Placental pericyte (primary cell): ENCODE results near the gene MYADM. TPM values are rescaled to one million over a fixed set of nuclear protein-coding genes. Genes with fewer than 3 reads are reported as not detected.

Source experiments
- total RNA-seq: library from RNA; depleted of rRNA; stranded (reverse); fragments of >200 nt; gene quantifications from 2 replicates; pipeline ENCODE4 v1.2.3, GENCODE V29; 2012

Gene MYADM, protein sequence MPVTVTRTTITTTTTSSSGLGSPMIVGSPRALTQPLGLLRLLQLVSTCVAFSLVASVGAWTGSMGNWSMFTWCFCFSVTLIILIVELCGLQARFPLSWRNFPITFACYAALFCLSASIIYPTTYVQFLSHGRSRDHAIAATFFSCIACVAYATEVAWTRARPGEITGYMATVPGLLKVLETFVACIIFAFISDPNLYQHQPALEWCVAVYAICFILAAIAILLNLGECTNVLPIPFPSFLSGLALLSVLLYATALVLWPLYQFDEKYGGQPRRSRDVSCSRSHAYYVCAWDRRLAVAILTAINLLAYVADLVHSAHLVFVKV
- 36.5 and 94.9 TPM in 2 replicates for total RNA-seq

GRCh38 chr19:53867225-53868090 lies at the start of gene MYADM:
MYADM (plus strand) TSS chr19:53867883; CDS start chr19:53873530, 5,647 bp downstream.

DNA sequence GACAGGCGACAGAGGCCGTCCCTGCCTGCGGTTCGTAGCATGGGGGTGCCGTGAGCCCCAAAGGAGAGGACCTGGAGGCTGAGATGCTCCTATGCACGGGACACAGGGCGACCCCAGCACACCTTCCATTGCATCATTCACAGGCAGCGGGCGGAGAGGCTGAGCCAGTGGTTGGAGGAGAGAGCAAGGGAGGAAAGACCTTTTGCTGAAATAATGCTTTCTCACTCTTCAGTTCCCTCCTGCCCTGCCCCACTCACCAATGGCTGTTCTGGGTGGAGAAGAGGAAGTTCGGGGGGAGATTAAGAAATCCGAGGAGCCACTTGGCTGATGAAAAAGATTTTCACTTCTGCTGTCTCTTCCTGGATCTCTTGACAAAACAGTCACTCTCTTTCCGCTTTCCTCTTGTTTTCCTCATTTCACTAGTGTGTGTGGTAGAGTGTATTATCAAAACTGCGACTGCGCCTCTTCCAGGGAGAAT lies 43.5 kb upstream of the MYADM start, which contains the start of gene NLRP12:
Gene NLRP12 (minus strand): TSS at position 181 of the 478 bp plus-strand sequence. CDS start 140 bp downstream, at position 41.

GRCh38 chr19:53881482-53882390 lies 14.1 kb downstream of the MYADM start, which contains the start of gene PRKCG:
PRKCG (plus strand) TSS chr19:53882197; CDS start chr19:53882495, 298 bp downstream.

GRCh38 chr19:53908935-53909415 lies 41.3 kb downstream of the MYADM start, which contains the start of gene CACNG7:
CACNG7 (plus strand) TSS chr19:53909278; CDS start chr19:53912832, 3,554 bp downstream.

Other genes starting within 250 kb of the MYADM start
- gene DPRX, start 235.9 kb upstream of the MYADM start, total RNA-seq: not detected in 2 replicates
- not detected in 2 replicates for gene NLRP12, start 43.6 kb upstream of the MYADM start, total RNA-seq
- 0.14 TPM in 1 of 2 replicates, not detected in the other for gene PRKCG, start 14.3 kb downstream of the MYADM start, total RNA-seq
- 4.4 and 4.7 TPM in 2 replicates for gene CACNG7, start 41.4 kb downstream of the MYADM start, total RNA-seq
- 0.43 and 0.66 TPM in 2 replicates for gene CACNG8, start 95.1 kb downstream of the MYADM start, total RNA-seq
- 3.7 and 4.0 TPM in 2 replicates for gene CACNG6, start 123.8 kb downstream of the MYADM start, total RNA-seq
- gene VSTM1, start 196.0 kb downstream of the MYADM start, total RNA-seq: not detected in 2 replicates
- gene TARM1, start 213.5 kb downstream of the MYADM start, total RNA-seq: not detected in 2 replicates
- 0.86 and 2.8 TPM in 2 replicates for gene OSCAR, start 232.9 kb downstream of the MYADM start, total RNA-seq
- gene NDUFA3, start 235.0 kb downstream of the MYADM start, total RNA-seq: 7.0 and 12.9 TPM in 2 replicates
- 15.2 and 21.9 TPM in 2 replicates for gene TFPT, start 247.8 kb downstream of the MYADM start, total RNA-seq
- gene PRPF31, start 247.9 kb downstream of the MYADM start, total RNA-seq: 53.8 and 69.1 TPM in 2 replicates